GM19468 (cell line): ENCODE results near the gene THSD4.
"Not testable (repeated sequence)": the region's sequence is repeated elsewhere in the genome, so short reads cannot be mapped to it uniquely, and the experiment has no call there.

Experiments
- ATAC-seq: cut with Tn5 transposase; IDR thresholded peaks from one replicate; pipeline ENCODE4 v1.9.1; 2021; ENCODE audit warnings: mild to moderate bottlenecking, moderate library complexity, moderate number of reproducible peaks; ENCODE audit not compliant: unreplicated experiment; ENCODE audit errors: extremely low read depth

THSD4 gene

DNA sequence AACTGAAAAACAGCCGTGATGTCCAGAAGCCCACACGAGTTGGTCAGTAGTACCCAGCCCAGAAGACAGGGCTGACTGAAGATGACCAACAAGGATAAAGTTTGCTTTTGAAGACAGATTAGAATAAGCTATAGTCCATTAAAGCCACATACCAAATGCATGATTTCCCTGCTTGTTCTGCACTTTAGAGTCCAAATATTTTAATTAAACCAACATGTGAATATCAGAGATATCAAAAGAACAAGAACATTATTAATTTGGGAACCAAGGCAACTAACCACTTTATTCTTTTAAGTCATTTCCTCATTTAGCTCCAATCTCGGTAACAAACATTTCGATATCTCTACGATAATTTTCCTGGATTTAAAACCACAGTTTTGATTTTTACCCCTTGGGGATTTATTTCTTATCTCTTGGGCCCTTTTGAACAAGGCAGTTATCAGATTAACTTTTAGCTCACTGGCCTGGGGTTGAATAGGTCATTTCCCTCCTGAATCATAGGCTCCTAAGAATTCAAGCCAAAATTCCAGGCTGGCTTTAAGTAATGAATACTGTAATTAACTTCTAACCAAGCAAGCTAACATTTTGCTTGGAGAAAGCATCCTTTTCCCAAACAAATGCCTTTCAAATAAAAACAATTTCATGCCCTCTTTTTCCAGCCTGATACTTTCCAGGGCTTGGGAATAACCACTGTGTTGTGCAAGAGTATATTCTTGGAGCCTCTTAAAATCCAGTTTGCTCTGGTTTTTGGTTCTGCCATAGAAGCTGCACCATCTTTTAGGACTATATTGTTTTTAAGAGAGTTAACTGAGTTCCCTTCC is 592.2 kb downstream of the THSD4 start:
- no peak for ATAC-seq

DNA sequence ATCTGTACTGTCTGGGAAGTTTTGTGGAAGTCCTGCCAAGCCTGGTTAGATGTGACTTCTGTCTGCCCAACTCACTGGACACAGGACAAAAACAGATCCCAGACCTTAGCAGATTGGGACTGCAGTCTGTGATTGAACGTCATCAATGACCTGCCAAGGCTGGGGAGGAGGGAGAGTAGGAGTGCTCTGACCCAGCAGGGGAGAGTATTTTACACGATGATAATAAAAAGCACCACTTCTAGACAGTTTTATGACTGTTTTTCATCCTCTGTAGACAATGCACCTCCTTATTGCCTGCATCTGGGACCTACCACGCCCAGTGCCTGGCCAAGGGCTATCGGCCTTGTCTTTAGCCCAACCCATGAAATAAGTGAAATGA is 592.8 kb downstream of the THSD4 start:
- ATAC-seq = no peak

DNA sequence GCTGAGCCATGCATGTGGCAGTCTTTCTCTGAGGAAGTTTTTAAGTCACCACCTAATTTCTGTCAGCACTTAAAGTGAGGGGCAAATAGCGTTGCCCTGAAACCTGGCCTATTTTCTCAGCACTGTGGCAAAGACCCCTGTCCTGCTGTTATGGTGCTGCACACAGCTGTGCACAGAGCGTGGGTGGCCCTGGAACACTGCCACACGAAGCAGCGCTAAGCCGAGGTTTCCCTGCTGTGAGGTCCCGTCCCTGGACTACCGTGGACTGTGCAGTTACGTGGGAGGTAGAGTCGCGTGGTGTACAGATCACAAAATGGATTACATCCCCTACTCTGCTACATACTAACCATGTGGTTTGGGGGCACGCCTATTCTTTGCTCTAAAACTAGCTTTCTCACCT is 593.5 kb downstream of the THSD4 start:
- no peak for ATAC-seq

DNA sequence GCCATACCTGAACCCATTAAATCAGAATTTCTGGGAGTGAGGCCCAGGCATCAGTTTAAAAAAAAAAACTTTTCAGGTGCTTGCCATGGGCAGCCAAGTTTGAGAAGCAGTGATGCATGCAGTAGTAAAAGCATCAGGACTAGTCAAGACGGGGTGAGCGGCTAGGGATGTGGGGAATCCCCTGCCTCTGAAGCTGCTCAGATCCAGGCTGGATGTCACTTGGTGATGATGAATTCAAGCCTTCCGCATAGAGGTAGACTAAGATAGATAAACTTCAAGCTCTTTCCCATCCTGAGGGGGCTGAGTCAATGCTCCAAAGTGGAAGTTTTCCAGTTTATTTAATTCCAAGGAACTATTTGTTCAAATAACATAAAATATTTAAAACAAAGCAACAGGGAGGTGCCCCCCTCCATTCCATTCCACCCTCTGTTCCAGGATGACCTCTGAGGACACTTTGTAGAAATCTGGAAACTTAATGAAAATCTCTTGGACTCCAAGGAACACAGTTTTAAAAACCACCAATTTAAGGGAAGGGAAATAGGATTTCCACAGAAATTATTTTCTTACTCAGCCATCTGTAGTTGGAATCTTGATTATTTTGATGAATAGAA is 594.6 kb downstream of the THSD4 start:
- ATAC-seq = no peak

DNA sequence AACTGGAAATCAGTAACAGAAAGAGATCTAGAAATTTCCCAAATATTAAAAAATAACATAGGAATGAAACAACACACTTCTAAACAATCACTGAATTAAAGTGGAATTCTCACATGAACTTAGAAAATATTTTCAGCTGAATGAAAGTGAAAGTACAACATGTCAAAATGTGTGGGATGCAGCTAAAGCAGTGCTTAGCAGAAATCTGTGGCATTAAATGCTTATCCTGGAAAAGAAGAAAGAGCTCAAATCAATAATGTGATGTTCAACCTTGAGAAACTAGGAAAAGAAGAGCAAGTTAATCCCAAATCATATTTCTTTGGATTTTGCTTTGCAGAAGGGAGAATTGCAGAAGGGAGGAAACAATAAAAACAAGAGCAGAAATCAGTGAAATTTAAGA is 596.9 kb downstream of the THSD4 start:
- no peak for ATAC-seq

DNA sequence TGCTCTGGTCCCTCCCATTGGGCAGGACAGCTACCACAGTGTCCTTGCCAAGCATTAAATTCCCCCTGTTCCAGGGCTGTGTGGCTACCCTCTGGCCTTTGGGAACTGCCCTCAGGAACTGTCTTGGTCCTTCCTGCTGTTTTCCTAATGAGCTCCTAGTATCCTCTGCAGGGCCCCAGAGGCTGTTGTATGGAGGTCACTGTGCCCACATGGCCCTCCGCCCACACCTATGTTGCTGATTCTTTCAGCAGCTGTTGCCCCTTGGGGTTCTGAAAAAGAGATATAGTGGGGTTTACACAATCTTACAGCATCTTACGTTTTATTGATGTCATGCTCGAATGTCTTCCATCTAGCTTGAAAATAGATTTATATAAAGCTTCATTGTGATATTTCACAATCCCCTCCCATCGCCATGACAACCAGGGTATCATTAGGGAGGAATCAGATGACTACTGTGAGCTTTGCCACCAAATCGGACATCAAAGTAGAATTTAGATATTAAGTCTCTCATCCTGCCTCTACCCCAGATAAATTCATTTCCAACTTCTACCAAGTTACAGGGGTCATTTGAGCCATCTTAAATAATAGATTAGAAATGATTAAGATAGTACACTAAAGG is 598.0 kb downstream of the THSD4 start:
- ATAC-seq = no peak

DNA sequence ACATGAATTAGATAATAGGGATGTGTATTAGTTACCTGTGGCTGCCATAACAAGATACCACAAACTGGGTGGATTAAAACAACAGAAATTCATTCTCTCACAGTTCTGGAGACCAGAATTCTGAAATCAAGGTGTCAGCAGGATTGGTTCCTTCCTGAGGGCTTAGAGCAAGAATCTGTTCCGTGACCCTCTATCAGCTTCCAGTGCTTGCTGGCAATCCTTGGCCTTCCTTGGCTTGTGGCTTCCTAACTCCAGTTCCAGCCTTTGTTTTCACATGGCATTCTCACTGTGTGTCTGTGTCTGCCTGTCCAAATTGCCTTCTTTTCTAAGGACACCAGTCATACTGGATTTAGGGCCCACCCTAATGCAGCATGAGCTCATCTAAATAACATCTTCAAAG is 600.6 kb downstream of the THSD4 start:
- ATAC-seq = no peak

DNA sequence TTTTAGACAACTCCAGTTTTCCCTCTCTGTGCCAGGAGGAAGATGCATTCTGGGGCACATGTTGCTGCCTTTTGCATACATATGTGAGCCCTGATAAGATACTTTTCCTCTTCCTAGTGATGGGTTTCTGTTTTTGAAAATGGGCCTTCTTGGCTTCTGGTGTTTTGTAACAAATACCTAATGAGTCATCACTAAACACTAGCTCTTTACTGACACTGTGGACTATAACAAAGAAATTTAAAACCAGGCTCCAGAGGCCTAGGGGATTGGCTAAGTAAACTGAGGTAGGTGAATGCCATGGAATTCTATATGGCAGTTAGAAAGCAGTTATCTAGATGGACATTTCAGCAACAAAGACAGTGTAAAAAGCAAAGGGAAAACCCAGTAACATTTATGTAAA is 601.7 kb downstream of the THSD4 start:
- no peak for ATAC-seq

DNA sequence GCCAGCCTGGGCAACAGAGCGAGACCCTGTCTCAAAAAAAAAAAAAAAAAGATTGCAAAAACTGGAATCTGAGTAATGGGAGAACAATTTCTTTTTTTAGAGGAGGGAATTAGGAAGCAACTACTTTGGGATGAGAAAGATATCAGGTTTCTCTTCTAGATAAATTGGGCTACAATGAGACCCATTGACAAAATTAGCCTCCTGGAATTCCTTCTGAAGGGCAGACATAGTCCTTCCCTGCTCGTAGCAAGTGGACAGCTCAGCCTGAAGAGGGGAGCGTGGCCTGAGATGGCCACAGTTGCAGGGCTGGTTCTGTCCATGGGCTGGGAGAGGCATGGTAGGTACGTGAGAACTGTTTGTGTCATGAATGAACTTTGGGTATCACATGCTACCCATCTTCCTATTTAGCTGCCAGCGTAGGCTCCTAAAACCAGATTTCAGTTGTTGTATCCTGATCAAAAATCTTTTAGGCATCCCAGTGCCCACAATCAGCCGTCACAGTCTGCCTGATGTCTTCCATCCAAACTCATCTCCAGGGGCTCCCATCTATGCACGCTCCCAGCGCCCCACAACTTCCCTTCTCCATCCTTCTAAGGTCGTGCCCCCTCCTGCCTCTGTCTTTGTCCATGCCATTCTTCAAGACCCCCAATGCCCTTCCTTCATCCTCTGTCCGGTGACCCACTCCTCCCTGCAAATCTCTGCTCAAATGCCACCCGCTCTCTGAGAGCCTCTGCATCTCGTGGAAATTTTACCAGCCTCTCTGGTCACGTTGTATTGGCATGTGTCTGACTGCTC is 603.0 kb downstream of the THSD4 start:
- no peak for ATAC-seq

DNA sequence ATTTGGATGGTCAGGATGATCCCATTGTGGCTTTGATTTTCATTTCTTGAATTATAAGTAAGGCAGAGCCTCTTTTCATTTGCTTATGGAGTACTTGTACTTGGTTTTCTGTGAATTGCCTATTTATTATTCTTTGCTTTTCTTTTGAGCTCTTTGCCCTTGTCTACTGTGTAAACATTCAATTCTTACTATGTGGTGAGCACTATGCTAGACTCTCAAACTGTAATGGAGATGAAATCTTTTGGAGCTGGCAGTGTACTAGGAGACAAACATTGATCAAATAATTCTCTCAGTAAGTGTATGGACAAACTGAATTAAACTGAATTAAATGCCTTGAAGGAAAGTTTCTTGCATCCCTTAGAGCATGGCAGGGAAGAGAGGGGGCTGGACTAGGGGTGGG is 608.1 kb downstream of the THSD4 start:
- ATAC-seq = no peak

DNA sequence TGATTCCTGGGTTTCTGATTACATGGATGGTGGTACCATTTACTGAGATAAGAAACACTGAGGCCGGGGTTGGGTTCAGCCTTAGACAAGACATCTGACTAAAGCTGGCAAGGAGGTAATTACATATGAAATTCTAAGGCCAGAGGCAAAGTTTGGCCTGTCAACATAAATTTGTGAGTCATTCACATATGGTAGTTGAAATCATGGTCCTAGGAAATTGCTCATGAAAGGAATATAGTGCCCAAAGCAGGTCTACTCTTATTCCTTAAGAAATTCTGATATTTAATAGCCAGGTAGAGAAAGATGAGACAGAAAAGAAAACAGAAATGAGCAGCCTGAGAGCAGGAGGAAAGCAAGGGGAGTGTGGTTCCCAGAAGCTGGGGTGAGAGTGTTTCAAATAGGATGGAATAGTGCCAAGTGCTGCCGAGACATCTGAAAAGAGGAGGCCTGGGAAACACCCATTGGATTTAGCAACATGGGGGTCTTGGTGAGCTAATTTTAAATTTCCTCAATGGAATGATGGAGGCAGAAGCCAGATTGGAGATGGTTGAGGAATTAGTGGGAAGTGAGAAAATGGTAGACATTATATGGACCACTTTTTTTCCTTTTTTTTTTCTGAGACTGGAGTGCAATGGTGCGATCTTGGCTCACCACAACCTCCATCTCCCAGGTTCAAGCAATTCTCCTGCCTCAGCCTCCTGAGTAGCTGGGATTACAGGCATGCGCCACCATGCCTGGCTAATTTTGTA is 610.1 kb downstream of the THSD4 start:
- ATAC-seq = not testable (repeated sequence)

DNA sequence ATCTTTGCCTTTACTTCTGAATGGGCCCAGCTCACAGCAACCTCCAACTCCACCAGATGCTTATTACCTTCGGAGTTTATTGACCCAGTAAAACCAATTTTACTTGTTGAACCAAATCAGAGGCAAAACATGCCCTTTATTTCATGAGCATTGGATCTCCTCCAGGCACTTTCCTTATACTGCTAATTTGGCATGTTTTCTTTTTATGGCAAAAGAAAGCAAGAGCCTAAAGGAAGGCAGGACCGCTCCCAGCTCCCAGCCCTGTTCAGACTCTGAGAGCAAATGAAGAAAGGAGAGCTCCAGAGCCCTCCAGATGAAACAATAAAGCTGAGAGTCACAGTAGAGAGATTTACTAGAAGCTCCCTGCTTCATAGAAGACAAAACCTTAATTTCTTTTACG is 613.6 kb downstream of the THSD4 start:
- no peak for ATAC-seq

DNA sequence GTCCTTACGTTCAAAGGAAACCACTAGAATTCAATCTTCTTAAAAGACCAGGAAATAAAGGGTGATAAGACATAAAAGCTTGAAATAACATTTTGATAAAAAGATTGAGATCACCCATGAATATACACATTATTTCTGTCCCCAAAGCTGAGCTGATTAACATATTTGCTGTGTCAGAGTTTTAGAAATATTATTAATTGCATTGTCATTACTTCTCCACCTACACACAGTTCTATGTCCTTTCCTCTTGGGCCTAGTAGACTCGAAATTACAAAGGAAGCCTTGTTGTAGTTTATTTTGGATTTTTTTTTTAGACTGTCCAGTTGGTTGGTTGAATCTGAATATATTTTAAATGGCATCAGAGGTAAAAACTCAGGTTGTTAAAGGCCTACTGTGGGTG is 614.0 kb downstream of the THSD4 start:
- ATAC-seq = no peak

DNA sequence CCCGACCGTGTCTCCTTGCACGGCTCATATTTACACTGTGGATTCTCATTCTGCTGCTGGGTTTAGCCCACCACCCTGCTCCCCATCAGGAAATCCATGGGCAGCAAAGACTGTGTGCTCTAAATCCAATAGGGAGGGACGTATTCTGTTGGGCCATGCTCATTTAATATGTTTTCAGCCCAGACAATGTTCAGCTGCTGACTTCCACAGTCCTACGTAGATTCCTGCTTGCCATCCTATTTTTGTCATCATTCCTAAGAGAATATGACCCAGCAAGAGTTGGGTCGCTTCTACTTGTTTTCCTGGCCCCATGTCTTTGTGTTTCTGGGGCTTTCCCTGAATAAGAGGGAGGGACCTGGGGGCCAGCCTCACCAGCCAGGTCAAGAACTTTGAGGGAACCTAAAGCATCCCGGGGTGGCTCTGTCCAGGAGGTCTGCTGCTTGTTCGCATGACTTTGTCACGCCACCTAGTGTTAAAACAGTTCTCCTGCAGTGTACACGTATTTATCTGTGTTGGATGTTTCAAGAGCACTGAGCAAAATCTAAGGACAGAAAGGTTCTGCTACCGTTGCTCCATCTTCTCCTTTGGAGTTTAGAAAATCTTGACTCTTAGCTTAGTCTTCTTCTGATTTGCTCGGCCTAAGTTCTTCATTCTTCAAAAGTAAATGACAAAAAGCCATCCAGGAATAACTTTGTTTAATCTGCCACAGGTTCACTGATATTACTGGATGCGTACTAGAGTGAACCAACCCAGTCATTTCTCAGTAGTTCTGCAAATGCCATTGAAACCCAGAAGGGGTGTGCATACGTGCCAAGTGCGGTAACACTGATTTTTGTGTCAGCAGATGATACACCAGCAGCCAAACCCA is 615.2 kb downstream of the THSD4 start:
- no peak for ATAC-seq

DNA sequence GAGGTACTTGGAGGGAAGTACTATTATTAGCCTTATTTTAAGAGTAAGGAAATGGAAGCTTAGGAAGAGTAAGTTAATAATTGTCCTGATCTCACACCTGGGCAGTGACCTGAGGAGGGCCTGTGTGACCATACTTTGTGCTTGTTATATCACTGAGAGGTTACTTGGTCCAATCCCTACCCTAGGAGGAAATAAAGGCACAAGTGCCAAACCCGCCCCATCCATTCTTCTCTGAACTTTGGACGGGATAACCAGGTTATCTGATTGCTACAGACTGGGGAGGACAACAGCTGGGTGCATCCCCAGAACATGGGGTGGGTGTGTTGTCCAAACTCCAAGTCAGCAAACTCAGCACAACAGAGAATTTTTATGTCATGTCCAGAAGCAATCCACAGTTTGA is 617.4 kb downstream of the THSD4 start:
- ATAC-seq = no peak

DNA sequence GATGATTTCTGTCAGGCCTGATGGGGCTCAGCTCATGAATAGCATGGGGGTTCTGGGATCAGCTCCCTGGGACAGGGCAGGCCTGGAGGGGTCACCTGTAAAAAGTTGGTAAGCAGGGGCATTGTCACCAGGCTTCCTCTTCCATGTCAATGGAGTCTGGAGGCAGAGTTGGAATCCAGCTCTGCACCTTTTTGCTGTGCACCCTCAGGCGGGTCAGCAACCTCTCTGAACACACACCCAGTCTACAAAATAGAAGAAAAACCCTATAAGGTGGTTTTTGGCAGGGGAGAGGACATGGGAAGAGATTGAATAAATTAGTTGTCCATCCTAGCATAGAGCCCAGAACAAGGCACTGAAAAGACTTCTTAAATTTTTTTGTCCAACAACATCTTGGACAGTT is 617.9 kb downstream of the THSD4 start:
- no peak for ATAC-seq

DNA sequence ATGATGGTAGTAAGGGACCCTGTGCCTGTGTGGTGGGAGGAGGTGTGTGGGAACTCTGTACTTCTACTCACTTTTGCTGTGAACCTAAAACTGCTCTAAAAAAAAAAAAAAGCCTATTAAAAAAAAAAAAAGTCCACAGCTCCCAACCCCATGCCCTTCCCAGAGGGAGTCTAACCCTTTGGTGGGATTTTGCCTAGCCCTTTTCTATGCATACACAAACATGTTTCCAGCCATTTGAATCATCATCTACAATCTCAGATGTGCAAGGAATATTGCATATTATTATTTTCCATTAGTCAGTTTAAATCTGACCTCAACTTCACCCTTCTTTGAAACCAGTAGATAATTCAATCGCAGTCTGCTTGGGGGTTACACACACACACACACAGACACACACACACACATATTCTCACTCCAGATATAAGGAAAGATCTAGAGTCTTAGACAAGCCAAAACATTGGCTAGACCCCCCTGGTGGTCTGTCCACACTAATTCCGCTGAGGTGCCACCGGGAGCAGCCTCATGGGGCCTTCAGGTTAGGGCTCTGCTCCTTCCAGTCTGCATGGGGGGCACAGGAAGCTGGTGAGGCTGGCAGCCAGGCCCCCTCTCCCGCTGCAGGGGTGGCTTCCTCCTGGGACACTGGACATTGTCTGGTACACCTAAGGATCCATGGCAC is 619.6 kb downstream of the THSD4 start:
- ATAC-seq = no peak

DNA sequence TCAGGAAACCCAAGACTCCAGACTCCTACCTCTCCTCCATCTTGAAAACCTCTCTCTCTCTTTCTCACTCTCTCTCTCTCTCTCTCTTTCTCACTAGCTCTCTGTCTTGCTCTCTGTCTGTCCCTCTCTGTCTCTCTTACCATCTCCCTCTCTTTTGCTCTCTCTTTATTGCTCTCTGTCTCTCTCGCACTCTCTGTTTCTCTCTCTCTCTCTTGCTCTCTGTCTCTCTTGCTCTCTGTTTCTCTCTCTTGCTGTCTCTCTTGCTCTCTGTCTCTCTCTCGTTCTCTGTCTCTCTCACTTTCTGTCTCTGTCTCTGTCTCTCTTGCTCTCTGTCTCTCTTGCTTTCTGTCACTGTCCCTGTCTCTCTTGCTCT is 620.1 kb downstream of the THSD4 start:
- ATAC-seq = no peak
